ENCODE results near the gene RUNX2.

Gene RUNX2

DNA sequence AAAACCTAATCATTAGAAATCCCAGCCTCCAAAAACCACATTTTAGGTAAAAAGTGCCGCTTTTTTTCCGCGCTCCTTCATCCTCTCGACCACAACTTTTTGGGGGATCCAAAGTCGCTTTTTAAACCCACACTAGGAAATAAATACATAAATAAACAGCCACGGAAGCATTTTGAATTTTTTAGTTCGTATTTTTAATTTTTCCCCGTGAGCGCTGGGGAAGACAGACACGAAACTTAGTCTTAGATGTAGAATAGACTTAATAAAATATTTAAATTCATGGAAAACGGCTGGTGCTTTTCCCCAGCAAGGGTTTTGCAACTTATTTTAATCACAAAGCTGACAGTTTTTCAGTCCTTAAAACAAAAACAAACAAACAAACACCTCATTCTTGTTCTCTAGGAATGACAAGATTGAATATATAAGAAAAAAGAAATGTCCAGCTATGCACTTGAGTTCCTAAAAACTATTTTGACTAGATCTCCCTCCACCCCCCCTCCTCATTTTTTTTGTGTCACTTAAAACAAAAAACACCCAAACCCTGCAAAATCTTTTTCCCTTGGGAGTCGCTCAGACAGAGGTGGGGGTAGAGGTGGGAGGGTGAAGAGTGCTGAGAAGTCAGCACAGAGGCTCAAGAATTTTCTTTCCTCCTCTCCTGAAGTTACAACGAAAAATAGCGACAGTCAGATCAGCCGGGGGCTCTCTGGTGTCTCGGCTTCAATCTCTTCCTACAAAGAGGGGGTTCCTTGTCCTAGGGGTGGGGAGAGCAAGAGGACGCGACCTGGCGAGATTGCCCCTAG lies 93.0 kb downstream of the RUNX2 start:
- TF ChIP-seq, protein P1, sequence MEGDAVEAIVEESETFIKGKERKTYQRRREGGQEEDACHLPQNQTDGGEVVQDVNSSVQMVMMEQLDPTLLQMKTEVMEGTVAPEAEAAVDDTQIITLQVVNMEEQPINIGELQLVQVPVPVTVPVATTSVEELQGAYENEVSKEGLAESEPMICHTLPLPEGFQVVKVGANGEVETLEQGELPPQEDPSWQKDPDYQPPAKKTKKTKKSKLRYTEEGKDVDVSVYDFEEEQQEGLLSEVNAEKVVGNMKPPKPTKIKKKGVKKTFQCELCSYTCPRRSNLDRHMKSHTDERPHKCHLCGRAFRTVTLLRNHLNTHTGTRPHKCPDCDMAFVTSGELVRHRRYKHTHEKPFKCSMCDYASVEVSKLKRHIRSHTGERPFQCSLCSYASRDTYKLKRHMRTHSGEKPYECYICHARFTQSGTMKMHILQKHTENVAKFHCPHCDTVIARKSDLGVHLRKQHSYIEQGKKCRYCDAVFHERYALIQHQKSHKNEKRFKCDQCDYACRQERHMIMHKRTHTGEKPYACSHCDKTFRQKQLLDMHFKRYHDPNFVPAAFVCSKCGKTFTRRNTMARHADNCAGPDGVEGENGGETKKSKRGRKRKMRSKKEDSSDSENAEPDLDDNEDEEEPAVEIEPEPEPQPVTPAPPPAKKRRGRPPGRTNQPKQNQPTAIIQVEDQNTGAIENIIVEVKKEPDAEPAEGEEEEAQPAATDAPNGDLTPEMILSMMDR (conservative IDR thresholded peaks at IDR 0.05; ENCODE audit: low read length) = no peak
- peak overlapping the region; percentile 90 for H3K4me3 ChIP-seq (ENCODE audit: low read length)
- DNase-seq (ENCODE audit: low read depth) = peak; percentile 33

DNA sequence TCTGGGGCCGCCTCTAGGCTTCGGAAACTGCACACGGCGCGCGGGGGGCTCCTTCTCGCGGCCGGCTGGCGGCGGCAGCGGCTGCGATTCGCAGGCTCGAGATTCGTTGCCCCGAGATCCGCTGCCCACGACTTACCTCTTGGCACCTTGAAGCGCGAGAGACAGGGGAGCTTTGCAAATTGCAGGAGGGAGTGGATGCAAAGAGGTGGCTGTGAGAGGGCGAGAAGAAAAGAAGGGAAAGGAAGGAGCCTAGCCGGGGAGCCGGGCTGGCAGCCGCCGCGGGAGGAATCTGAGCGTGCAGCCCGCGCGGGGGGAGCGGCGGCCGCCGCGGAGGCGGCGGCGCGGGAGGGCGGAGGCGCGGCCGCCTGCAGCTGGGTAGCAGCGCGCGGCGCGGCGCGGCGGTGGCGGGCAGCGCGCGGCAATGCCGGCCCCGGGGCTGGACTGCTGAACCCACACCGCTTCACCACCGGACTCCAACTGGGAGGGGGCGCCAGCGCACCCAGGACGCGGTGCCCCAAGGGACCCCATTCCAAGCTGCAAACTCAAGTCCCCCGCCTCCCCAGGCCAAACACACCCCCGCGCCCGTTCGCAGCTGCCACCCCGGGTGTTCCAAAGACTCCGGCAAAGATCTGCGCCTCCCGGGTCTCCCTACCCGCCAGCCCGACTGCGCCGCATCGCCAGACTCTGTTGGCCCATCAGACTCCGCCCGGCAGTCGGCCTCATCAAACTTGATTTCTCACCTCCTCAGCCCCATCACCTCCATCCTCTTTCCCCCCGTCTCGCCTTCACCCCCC lies 93.8 kb downstream of the RUNX2 start:
- DNase-seq (ENCODE audit: low read depth) = peak; percentile 76
- H3K4me3 ChIP-seq (ENCODE audit: low read length) = peak overlapping the region; percentile 90

DNA sequence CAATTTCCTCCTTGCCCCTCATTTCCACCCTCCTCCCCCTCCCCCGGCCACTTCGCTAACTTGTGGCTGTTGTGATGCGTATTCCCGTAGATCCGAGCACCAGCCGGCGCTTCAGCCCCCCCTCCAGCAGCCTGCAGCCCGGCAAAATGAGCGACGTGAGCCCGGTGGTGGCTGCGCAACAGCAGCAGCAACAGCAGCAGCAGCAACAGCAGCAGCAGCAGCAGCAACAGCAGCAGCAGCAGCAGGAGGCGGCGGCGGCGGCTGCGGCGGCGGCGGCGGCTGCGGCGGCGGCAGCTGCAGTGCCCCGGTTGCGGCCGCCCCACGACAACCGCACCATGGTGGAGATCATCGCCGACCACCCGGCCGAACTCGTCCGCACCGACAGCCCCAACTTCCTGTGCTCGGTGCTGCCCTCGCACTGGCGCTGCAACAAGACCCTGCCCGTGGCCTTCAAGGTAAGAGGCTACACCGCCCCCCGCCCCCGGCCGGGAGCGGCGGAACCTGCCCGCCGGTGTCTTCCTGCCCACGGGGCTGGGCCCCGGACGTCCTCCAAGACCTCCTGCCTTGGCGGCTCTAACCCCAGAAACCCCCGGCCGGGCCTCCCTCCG lies 94.5 kb downstream of the RUNX2 start:
- peak overlapping the region; percentile 90 for H3K4me3 ChIP-seq (ENCODE audit: low read length)
- TF ChIP-seq, protein P1 (conservative IDR thresholded peaks at IDR 0.05; ENCODE audit: low read length) = no peak

More for the DNA sequence above, 93.8 kb downstream of the RUNX2 start:
- TF ChIP-seq, protein P1 (conservative IDR thresholded peaks at IDR 0.05; ENCODE audit: low read length) = peak; percentile 35

GRCh38 chr6:45423111-45423823 lies 95.1 kb downstream of the RUNX2 start:
- TF ChIP-seq, protein P1 (conservative IDR thresholded peaks at IDR 0.05; ENCODE audit: low read length) = no peak
- DNase-seq (ENCODE audit: low read depth) = peak; percentile 33
- H3K4me3 ChIP-seq (ENCODE audit: low read length) = peak overlapping the region; percentile 90

More for the DNA sequence above, 94.5 kb downstream of the RUNX2 start:
- DNase-seq (ENCODE audit: low read depth) = peak; percentile 62

- H3K4me3 ChIP-seq (ENCODE audit: low read length) = peak overlapping the region; percentile 90
- TF ChIP-seq, protein P1 (conservative IDR thresholded peaks at IDR 0.05; ENCODE audit: low read length) = no peak
- DNase-seq (ENCODE audit: low read depth) = no peak
These were observed 95.8 kb downstream of the RUNX2 start for GRCh38 chr6:45423824-45424450.

DNA sequence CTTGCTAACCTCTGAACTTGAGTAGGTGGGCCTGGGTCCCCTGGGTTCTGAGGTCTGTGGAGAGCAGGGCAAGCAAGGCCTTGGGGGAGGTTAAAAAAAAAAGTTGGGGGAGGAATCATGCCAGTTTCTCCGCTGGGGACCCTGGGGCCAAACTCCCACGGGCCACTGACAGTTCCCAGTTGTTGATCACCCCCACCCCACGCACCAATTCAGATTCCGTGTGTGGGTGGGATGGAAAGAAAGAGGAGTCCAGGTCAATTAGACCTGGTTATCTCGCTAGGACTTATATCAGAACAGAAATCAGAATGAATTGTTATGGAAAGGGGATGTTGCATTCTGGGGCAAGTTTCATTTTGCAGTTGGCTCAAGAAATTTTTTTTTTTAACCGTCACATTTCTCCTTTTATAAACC lies 96.3 kb downstream of the RUNX2 start:
- H3K4me3 ChIP-seq (ENCODE audit: low read length) = peak overlapping the region; percentile 90
- DNase-seq (ENCODE audit: low read depth) = no peak
- TF ChIP-seq, protein P1 (conservative IDR thresholded peaks at IDR 0.05; ENCODE audit: low read length) = no peak

Measured in AG10803 (cell line).